ENCODE results near the gene DAAM1.

Gene DAAM1

GRCh38 chr14:59309291-59309900 is 120.9 kb downstream of the DAAM1 start:
- Histone ChIP-seq H3K4me2 (ENCODE audit: insufficient read depth, low read length, poor library complexity, severe bottlenecking) (no peak overlapping the region), H2BK120ac (ENCODE audit: low read depth, low read length) (no peak overlapping the region), H3K9me3 (replicated peaks in 1 of 2; ENCODE audit: control insufficient read depth in 2 of 2, insufficient read depth in 1 of 2, low read depth in 1 of 2, low read length in 2 of 2) (no peaks in the 10 kb centered on the region), H3K27ac (replicated peaks; ENCODE audit: low read length) (no peak overlapping the region), H3K4ac (ENCODE audit: low read length) (no peak overlapping the region), H3K23ac (ENCODE audit: low read depth, low read length, poor library complexity) (no peak overlapping the region), H4K8ac (ENCODE audit: low read depth, low read length) (no peak overlapping the region), H4K91ac (ENCODE audit: low read depth, low read length, poor library complexity) (no peak overlapping the region), H2BK15ac (ENCODE audit: low read length) (no peak overlapping the region), H2BK5ac (ENCODE audit: low read length) (no peak overlapping the region), H3K27me3 (ENCODE audit: control insufficient read depth in 3 of 3, insufficient read depth in 3 of 3, low read depth in 1 of 3, low read length in 3 of 3) (no peaks in the 10 kb centered on the region), H2BK12ac (ENCODE audit: low read length) (no peak overlapping the region), H3K4me1 (ENCODE audit: control insufficient read depth in 2 of 2, insufficient read depth in 1 of 2, low read depth in 1 of 2, low read length in 2 of 2) (peaks cover 0 to 3% of the 10 kb centered on the region in 2 donors), H2AFZ (ENCODE audit: low read length) (no peak overlapping the region), H3K4me3 (ENCODE audit: low read length in 2 of 2) (no peak overlapping the region), H3K36me3 (replicated peaks in 1 of 2; ENCODE audit: control insufficient read depth in 2 of 2, insufficient read depth in 2 of 2, low read length in 2 of 2) (no peaks in the 10 kb centered on the region), H3K9ac (ENCODE audit: low read depth, low read length, poor library complexity) (no peak overlapping the region), H3K79me1 (ENCODE audit: low read depth, low read length) (no peaks in the 10 kb centered on the region), H3K14ac (ENCODE audit: low read length) (no peak overlapping the region), H3K18ac (ENCODE audit: low read length) (no peak overlapping the region), H2AK5ac (ENCODE audit: low read depth, low read length) (no peak overlapping the region)
- no peak for DNase-seq (ENCODE audit: low spot score)
- WGBS, 2 donors (ENCODE audit: extremely low coverage in 2 of 2, insufficient read length in 2 of 2, insufficient replicate concordance in 1 of 2) = no CpG with 5 or more reads among the region's 7 CpGs

DNA sequence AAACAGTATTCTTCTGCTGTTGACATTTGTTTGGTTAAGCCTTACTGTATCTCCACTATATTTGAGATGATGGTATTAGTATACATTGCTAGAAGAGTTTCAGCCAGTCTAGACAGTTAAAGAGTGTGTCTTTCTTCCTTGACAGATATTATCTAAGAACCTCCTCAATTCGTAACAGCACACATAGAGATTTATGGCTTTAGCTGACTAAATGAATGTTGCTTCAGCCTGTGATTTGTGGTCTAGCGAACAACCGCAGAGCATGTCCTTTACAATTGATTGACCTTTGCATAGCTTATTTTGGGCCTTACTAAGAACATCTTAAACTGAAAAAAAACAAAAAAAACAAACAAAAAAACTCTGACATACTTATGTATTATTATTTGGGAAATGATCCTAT is 122.2 kb downstream of the DAAM1 start:
- Histone ChIP-seq H3K4me1 (ENCODE audit: control insufficient read depth in 2 of 2, insufficient read depth in 1 of 2, low read depth in 1 of 2, low read length in 2 of 2) (peaks cover 0 to under 1% of the 10 kb centered on the region in 2 donors), H3K79me1 (ENCODE audit: low read depth, low read length) (no peaks in the 10 kb centered on the region), H3K9me3 (replicated peaks in 1 of 2; ENCODE audit: control insufficient read depth in 2 of 2, insufficient read depth in 1 of 2, low read depth in 1 of 2, low read length in 2 of 2) (no peaks in the 10 kb centered on the region), H3K9ac (ENCODE audit: low read depth, low read length, poor library complexity) (no peak overlapping the region), H3K27ac (replicated peaks; ENCODE audit: low read length) (no peak overlapping the region), H3K36me3 (replicated peaks in 1 of 2; ENCODE audit: control insufficient read depth in 2 of 2, insufficient read depth in 2 of 2, low read length in 2 of 2) (no peaks in the 10 kb centered on the region), H3K27me3 (ENCODE audit: control insufficient read depth in 3 of 3, insufficient read depth in 3 of 3, low read depth in 1 of 3, low read length in 3 of 3) (no peaks in the 10 kb centered on the region), H2AFZ (ENCODE audit: low read length) (no peak overlapping the region), H3K4me2 (ENCODE audit: insufficient read depth, low read length, poor library complexity, severe bottlenecking) (no peak overlapping the region), H2BK15ac (ENCODE audit: low read length) (no peak overlapping the region), H3K4ac (ENCODE audit: low read length) (no peak overlapping the region), H3K18ac (ENCODE audit: low read length) (no peak overlapping the region), H3K4me3 (ENCODE audit: low read length in 2 of 2) (no peak overlapping the region), H2BK120ac (ENCODE audit: low read depth, low read length) (no peak overlapping the region), H4K8ac (ENCODE audit: low read depth, low read length) (no peak overlapping the region), H3K14ac (ENCODE audit: low read length) (no peak overlapping the region), H2AK5ac (ENCODE audit: low read depth, low read length) (no peak overlapping the region), H4K91ac (ENCODE audit: low read depth, low read length, poor library complexity) (no peak overlapping the region), H2BK5ac (ENCODE audit: low read length) (no peak overlapping the region), H3K23ac (ENCODE audit: low read depth, low read length, poor library complexity) (no peak overlapping the region), H2BK12ac (ENCODE audit: low read length) (no peak overlapping the region)
- no peak for DNase-seq (ENCODE audit: low spot score)
- WGBS, 2 donors (ENCODE audit: extremely low coverage in 2 of 2, insufficient read length in 2 of 2, insufficient replicate concordance in 1 of 2) = no CpG with 5 or more reads among the region's 3 CpGs

GRCh38 chr14:59311723-59312122 is 123.3 kb downstream of the DAAM1 start:
- Histone ChIP-seq H3K4me3 (ENCODE audit: low read length in 2 of 2) (no peak overlapping the region), H2AK5ac (ENCODE audit: low read depth, low read length) (no peak overlapping the region), H4K91ac (ENCODE audit: low read depth, low read length, poor library complexity) (no peak overlapping the region), H3K27me3 (ENCODE audit: control insufficient read depth in 3 of 3, insufficient read depth in 3 of 3, low read depth in 1 of 3, low read length in 3 of 3) (no peaks in the 10 kb centered on the region), H2BK5ac (ENCODE audit: low read length) (no peak overlapping the region), H3K18ac (ENCODE audit: low read length) (no peak overlapping the region), H3K27ac (replicated peaks; ENCODE audit: low read length) (no peak overlapping the region), H3K14ac (ENCODE audit: low read length) (no peak overlapping the region), H3K36me3 (replicated peaks in 1 of 2; ENCODE audit: control insufficient read depth in 2 of 2, insufficient read depth in 2 of 2, low read length in 2 of 2) (no peaks in the 10 kb centered on the region), H2BK12ac (ENCODE audit: low read length) (no peak overlapping the region), H3K23ac (ENCODE audit: low read depth, low read length, poor library complexity) (no peak overlapping the region), H3K4ac (ENCODE audit: low read length) (no peak overlapping the region), H3K9ac (ENCODE audit: low read depth, low read length, poor library complexity) (no peak overlapping the region), H3K4me2 (ENCODE audit: insufficient read depth, low read length, poor library complexity, severe bottlenecking) (no peak overlapping the region), H3K79me1 (ENCODE audit: low read depth, low read length) (no peaks in the 10 kb centered on the region), H2AFZ (ENCODE audit: low read length) (no peak overlapping the region), H3K9me3 (replicated peaks in 1 of 2; ENCODE audit: control insufficient read depth in 2 of 2, insufficient read depth in 1 of 2, low read depth in 1 of 2, low read length in 2 of 2) (no peaks in the 10 kb centered on the region), H4K8ac (ENCODE audit: low read depth, low read length) (no peak overlapping the region), H2BK120ac (ENCODE audit: low read depth, low read length) (no peak overlapping the region), H2BK15ac (ENCODE audit: low read length) (no peak overlapping the region), H3K4me1 (ENCODE audit: control insufficient read depth in 2 of 2, insufficient read depth in 1 of 2, low read depth in 1 of 2, low read length in 2 of 2) (no peaks in the 10 kb centered on the region)
- WGBS, 2 donors (ENCODE audit: extremely low coverage in 2 of 2, insufficient read length in 2 of 2, insufficient replicate concordance in 1 of 2) = no CpG with 5 or more reads among the region's 3 CpGs
- no peak for DNase-seq (ENCODE audit: low spot score)

DNA sequence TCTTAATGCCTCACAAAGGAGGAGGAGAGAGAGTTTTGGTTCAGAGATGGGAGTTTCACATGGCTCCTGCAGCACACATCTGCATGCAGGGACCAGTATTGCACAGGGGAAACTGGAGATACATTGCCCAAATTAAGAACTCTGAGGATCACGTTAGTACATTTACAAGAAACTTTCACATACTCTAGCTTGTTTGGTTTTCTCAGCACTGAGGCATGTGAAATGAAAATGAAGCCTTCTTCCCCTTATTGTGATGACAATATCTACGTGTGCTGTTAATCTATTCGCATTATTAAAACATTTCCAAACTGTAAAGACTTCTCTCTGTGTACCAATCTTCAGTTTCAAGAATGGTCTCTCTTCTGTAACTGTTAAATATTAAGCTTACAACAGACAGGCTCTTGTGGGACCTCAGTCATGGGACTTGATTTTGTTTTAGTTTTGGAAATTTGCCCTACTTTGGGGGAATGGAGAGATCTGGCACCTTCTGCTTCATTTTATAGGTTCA is 124.7 kb downstream of the DAAM1 start:
- no peak overlapping the region for H3K18ac ChIP-seq (ENCODE audit: low read length)
- no peak overlapping the region for H3K23ac ChIP-seq (ENCODE audit: low read depth, low read length, poor library complexity)
- no peak overlapping the region for H2BK12ac ChIP-seq (ENCODE audit: low read length)
- no peaks in the 10 kb centered on the region for H3K27me3 ChIP-seq (ENCODE audit: control insufficient read depth in 3 of 3, insufficient read depth in 3 of 3, low read depth in 1 of 3, low read length in 3 of 3)
- no peak overlapping the region for H3K4me2 ChIP-seq (ENCODE audit: insufficient read depth, low read length, poor library complexity, severe bottlenecking)
- no peak overlapping the region for H4K8ac ChIP-seq (ENCODE audit: low read depth, low read length)
- no peak for DNase-seq (ENCODE audit: low spot score)
- H3K36me3 ChIP-seq (replicated peaks in 1 of 2; ENCODE audit: control insufficient read depth in 2 of 2, insufficient read depth in 2 of 2, low read length in 2 of 2) = no peaks in the 10 kb centered on the region
- no peak overlapping the region for H2BK15ac ChIP-seq (ENCODE audit: low read length)
- H3K9ac ChIP-seq (ENCODE audit: low read depth, low read length, poor library complexity) = no peak overlapping the region
- no peak overlapping the region for H3K14ac ChIP-seq (ENCODE audit: low read length)
- H4K91ac ChIP-seq (ENCODE audit: low read depth, low read length, poor library complexity) = no peak overlapping the region
- H3K9me3 ChIP-seq (replicated peaks in 1 of 2; ENCODE audit: control insufficient read depth in 2 of 2, insufficient read depth in 1 of 2, low read depth in 1 of 2, low read length in 2 of 2) = no peaks in the 10 kb centered on the region
- no peak overlapping the region for H2BK120ac ChIP-seq (ENCODE audit: low read depth, low read length)
- peaks cover 4 to 7% of the 10 kb centered on the region in 2 donors for H3K4me1 ChIP-seq (ENCODE audit: control insufficient read depth in 2 of 2, insufficient read depth in 1 of 2, low read depth in 1 of 2, low read length in 2 of 2)
- no peak overlapping the region for H3K27ac ChIP-seq (replicated peaks; ENCODE audit: low read length)
- H2AK5ac ChIP-seq (ENCODE audit: low read depth, low read length) = no peak overlapping the region
- H3K79me1 ChIP-seq (ENCODE audit: low read depth, low read length) = no peaks in the 10 kb centered on the region
- no peak overlapping the region for H2BK5ac ChIP-seq (ENCODE audit: low read length)
- H3K4me3 ChIP-seq (ENCODE audit: low read length in 2 of 2) = no peak overlapping the region
- H3K4ac ChIP-seq (ENCODE audit: low read length) = no peak overlapping the region
- no CpG with 5 or more reads among the region's 3 CpGs for WGBS, 2 donors (ENCODE audit: extremely low coverage in 2 of 2, insufficient read length in 2 of 2, insufficient replicate concordance in 1 of 2)
- no peak overlapping the region for H2AFZ ChIP-seq (ENCODE audit: low read length)
